K562 (cell line): ENCODE results near the gene DUSP5. TPM values are rescaled to one million over a fixed set of nuclear protein-coding genes. Genes with fewer than 3 reads are reported as not detected.

Source experiments
- CXXC5 ChIP-seq: fragments of 250-450 bp; sonication (Bioruptor Pico); IDR thresholded peaks from 2 replicates; pipeline ENCODE4 v1.8.0; 2022; ENCODE audit warnings: inconsistent platforms, mild to moderate bottlenecking, moderate library complexity
- DEAF1 ChIP-seq: fragments of 450-650 bp; formaldehyde crosslinking; IDR thresholded peaks from 2 replicates; pipeline ENCODE4 v1.4.0; 2020; ENCODE audit warnings: mild to moderate bottlenecking, moderate library complexity
- EHMT2 ChIP-seq: fragments of 450-650 bp; IDR thresholded peaks from 2 replicates; pipeline ENCODE4 v1.6.1; 2018; ENCODE audit warnings: antibody characterized with exemption
- NEUROD1 ChIP-seq: fragments of 150-350 bp; IDR thresholded peaks from 2 replicates; pipeline ENCODE4 v1.6.1; 2014; ENCODE audit warnings: borderline replicate concordance, low read length, low read depth; ENCODE audit not compliant: partially characterized antibody
- NFIC ChIP-seq: fragments of 450-650 bp; IDR thresholded peaks from 2 replicates; pipeline ENCODE4 v1.6.1; 2017; ENCODE audit warnings: mild to moderate bottlenecking, inconsistent platforms
- NFRKB ChIP-seq: fragments of 450-650 bp; IDR thresholded peaks from 2 replicates; pipeline ENCODE4 v1.6.1; 2016; ENCODE audit warnings: low read depth
- SOX6 ChIP-seq: fragments of 450-650 bp; IDR thresholded peaks from 2 replicates; pipeline ENCODE4 v1.6.1; 2014; ENCODE audit warnings: mild to moderate bottlenecking
- TFAM ChIP-seq: fragments of 250-450 bp; sonication (Bioruptor Pico); conservative IDR thresholded peaks from 2 replicates; pipeline ENCODE4 v1.5.0; 2021; ENCODE audit warnings: mild to moderate bottlenecking, moderate library complexity
- ZBTB12 ChIP-seq: fragments of 250-450 bp; sonication (Bioruptor Pico); IDR thresholded peaks from 2 replicates; pipeline ENCODE4 v1.4.0; 2020
- ZNF239 ChIP-seq: fragments of 250-450 bp; sonication (Bioruptor Pico); IDR thresholded peaks from 2 replicates; pipeline ENCODE4 v1.4.0; 2020; ENCODE audit warnings: mild to moderate bottlenecking
- ZNF740 ChIP-seq, 3 experiments: fragments of 200-800 bp in 1 of 3; sonication (Bioruptor generic) in 1 of 3; sonication (generic) in 1 of 3; formaldehyde crosslinking in 1 of 3; IDR thresholded peaks; 2 replicates each; pipeline versions ENCODE4 v1.6.1 to v1.8.0; 2016 to 2022; ENCODE audit warnings: mild to moderate bottlenecking in 2 of 3, missing compliant biosample characterization in 2 of 3, missing genetic modification characterization in 2 of 3, missing genetic modification reagents in 1 of 3
- ZNF76 ChIP-seq: fragments of 250-450 bp; sonication (Bioruptor Pico); IDR thresholded peaks from 2 replicates; pipeline ENCODE4 v1.4.0; 2020; ENCODE audit warnings: mild to moderate bottlenecking, moderate library complexity, borderline replicate concordance
- polyA plus RNA-seq, 8 experiments: library from polyadenylated mRNA; depleted of rRNA in 4 of 8; stranded (reverse) in 5 of 8; unstranded in 3 of 8; fragments of >200 nt; fragmentation: Nextera tagmentation in 2 of 8; fragmentation: Illumina TruSeq in 1 of 8; extraction: Ambion mirVana in 2 of 8; extraction: Trizol in 1 of 8; gene quantifications; 2 replicates each; pipeline versions ENCODE4 v1.2.1 to v1.2.3, GENCODE V29; 2011 to 2014; ENCODE audit warnings: inconsistent platforms in 1 of 8, missing spikeins in 1 of 8
- total RNA-seq, 7 experiments: library from RNA; depleted of rRNA in 6 of 7; stranded (reverse); fragments of >200 nt in 6 of 7; fragmentation: Illumina TruSeq in 2 of 7; extraction: Trizol in 2 of 7; gene quantifications; 2 replicates each; pipeline versions ENCODE4 v1.2.1 to v1.2.3, GENCODE V29; 2011 to 2021; ENCODE audit warnings: low replicate concordance in 1 of 7
- TF ChIP-seq, protein P1 (sequence below), 2 experiments: fragments of 450-650 bp; IDR thresholded peaks; 2 replicates each; pipeline ENCODE4 v1.6.1; 2018; ENCODE audit warnings: mild to moderate bottlenecking in 2 of 2, low read depth in 1 of 2; ENCODE audit not compliant: partially characterized antibody in 2 of 2
- TF ChIP-seq, protein P2 (sequence below): fragments of 250-450 bp; sonication (Bioruptor Pico); IDR thresholded peaks from 2 replicates; pipeline ENCODE4 v1.4.0; 2020; ENCODE audit warnings: mild to moderate bottlenecking
- TF ChIP-seq, protein P3 (sequence below): fragments of 450-650 bp; IDR thresholded peaks from 2 replicates; pipeline ENCODE4 v1.6.1; 2014; ENCODE audit warnings: low read depth, mild to moderate bottlenecking, moderate library complexity, borderline replicate concordance

DUSP5 gene
- total and polyA plus RNA-seq, 9 of the 15 experiments (the other 6 are each of a cell fraction or from before 2014, with no cell fraction given) = 0.49 to 3.4 (median 2.0) TPM

DNA sequence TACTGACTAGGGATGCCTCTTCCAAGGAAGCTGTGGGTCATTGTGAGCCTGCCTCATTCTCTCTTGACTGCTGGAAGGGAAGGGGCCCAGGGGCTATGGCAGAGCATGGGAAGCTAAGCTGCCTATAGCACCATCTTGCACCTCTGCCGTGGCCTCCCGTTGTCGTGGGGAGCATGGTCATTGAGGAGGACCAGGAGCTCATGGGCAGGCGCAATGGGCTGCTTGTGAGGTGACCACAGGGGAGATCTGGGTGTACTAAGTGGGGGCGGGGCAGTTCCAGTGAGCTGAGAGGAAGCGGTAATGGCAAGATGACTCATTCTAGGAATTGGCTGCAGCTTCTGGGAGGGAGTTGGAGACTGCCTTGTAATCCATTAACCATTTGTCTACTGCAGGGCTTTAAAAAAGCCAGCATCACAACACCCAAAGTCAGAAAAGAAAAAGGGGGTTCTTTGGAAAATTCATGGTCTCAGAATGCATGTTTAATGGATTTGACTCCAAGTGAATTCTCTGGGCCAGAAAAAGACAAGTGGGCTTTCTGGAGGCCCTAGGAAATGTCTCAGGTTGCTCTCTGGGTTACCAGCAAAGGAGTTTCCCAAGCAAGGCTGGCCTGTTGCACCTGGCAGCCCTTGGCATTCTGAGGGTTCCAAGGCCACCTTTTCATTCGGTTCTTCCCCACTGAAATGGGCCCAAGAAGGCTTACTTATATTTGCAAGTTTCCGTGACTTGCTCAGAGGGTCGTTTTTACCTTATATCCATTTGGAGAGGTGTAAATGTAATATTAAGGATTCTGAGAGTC lies 3.6 kb downstream of the DUSP5 start (continued):
- TF ChIP-seq, protein P1, sequence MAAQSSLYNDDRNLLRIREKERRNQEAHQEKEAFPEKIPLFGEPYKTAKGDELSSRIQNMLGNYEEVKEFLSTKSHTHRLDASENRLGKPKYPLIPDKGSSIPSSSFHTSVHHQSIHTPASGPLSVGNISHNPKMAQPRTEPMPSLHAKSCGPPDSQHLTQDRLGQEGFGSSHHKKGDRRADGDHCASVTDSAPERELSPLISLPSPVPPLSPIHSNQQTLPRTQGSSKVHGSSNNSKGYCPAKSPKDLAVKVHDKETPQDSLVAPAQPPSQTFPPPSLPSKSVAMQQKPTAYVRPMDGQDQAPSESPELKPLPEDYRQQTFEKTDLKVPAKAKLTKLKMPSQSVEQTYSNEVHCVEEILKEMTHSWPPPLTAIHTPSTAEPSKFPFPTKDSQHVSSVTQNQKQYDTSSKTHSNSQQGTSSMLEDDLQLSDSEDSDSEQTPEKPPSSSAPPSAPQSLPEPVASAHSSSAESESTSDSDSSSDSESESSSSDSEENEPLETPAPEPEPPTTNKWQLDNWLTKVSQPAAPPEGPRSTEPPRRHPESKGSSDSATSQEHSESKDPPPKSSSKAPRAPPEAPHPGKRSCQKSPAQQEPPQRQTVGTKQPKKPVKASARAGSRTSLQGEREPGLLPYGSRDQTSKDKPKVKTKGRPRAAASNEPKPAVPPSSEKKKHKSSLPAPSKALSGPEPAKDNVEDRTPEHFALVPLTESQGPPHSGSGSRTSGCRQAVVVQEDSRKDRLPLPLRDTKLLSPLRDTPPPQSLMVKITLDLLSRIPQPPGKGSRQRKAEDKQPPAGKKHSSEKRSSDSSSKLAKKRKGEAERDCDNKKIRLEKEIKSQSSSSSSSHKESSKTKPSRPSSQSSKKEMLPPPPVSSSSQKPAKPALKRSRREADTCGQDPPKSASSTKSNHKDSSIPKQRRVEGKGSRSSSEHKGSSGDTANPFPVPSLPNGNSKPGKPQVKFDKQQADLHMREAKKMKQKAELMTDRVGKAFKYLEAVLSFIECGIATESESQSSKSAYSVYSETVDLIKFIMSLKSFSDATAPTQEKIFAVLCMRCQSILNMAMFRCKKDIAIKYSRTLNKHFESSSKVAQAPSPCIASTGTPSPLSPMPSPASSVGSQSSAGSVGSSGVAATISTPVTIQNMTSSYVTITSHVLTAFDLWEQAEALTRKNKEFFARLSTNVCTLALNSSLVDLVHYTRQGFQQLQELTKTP (IDR thresholded peaks at IDR 0.05; ENCODE audit: low read depth in 1 of 2, partially characterized antibody in 2 of 2) = no peak
- no peak; the same call in 1 of the 2 replicates for TF ChIP-seq NFRKB
- TF ChIP-seq, protein P2, sequence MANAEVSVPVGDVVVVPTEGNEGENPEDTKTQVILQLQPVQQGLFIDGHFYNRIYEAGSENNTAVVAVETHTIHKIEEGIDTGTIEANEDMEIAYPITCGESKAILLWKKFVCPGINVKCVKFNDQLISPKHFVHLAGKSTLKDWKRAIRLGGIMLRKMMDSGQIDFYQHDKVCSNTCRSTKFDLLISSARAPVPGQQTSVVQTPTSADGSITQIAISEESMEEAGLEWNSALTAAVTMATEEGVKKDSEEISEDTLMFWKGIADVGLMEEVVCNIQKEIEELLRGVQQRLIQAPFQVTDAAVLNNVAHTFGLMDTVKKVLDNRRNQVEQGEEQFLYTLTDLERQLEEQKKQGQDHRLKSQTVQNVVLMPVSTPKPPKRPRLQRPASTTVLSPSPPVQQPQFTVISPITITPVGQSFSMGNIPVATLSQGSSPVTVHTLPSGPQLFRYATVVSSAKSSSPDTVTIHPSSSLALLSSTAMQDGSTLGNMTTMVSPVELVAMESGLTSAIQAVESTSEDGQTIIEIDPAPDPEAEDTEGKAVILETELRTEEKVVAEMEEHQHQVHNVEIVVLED (CRISPR knock-in tag) = no peak
- TF ChIP-seq, protein P3, sequence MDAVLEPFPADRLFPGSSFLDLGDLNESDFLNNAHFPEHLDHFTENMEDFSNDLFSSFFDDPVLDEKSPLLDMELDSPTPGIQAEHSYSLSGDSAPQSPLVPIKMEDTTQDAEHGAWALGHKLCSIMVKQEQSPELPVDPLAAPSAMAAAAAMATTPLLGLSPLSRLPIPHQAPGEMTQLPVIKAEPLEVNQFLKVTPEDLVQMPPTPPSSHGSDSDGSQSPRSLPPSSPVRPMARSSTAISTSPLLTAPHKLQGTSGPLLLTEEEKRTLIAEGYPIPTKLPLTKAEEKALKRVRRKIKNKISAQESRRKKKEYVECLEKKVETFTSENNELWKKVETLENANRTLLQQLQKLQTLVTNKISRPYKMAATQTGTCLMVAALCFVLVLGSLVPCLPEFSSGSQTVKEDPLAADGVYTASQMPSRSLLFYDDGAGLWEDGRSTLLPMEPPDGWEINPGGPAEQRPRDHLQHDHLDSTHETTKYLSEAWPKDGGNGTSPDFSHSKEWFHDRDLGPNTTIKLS = 0 out of 2 replicates have a peak, but pooled peaks have one; percentile 4
- peak; percentile 44 for TF ChIP-seq NEUROD1
- TF ChIP-seq SOX6 = peak; percentile 57; the same call in 1 of the 2 replicates
- TF ChIP-seq DEAF1 = no peak
- TF ChIP-seq EHMT2 = peak; percentile 45; the same call in 1 of the 2 replicates
- TF ChIP-seq ZNF740 (CRISPR knock-in tag; IDR thresholded peaks at IDR 0.05) = no peak
- TF ChIP-seq ZNF740 (tag; IDR thresholded peaks at IDR 0.05) = no peak
- no peak for TF ChIP-seq TFAM (CRISPR knock-in tag)
- peak; percentile 23; the same call in 1 of the 2 replicates for TF ChIP-seq NFIC
- TF ChIP-seq ZNF76 (CRISPR knock-in tag) = no peak
- no peak for TF ChIP-seq ZBTB12
- TF ChIP-seq CXXC5 (CRISPR knock-in tag) = no peak
- no peak for TF ChIP-seq ZNF239
